Spleen (tissue), 7 donors: ENCODE measurements around the gene CPED1.

Experiments used
- CTCF ChIP-seq, 11 experiments: fragments of 200-600 bp in 7 of 11; fragments of 450-650 bp in 4 of 11; sonication (generic) in 4 of 11; IDR thresholded peaks in 8 of 11; conservative IDR thresholded peaks in 3 of 11; 1 replicate in 7 of 11; 2 replicates in 4 of 11; pipeline versions ENCODE4 v1.4.0 to v1.8.0; 2016 to 2021; ENCODE audit warnings: antibody characterized with exemption in 11 of 11, inconsistent platforms in 4 of 11, mild to moderate bottlenecking in 1 of 11
- POLR2A ChIP-seq, 3 donors: fragments of 450-650 bp; IDR thresholded peaks; one replicate each; pipeline ENCODE4 v1.5.1; 2017; ENCODE audit warnings: antibody characterized with exemption in 3 of 3, mild to moderate bottlenecking in 1 of 3
- donor health status: DM: no; HTN: no; CAD: no; lungs with moderate emphysema.
- donor health status: DM: no; HTN: no; CAD: no.
- donor health status: DM: no; HTN: no; CAD: no.

DNA sequence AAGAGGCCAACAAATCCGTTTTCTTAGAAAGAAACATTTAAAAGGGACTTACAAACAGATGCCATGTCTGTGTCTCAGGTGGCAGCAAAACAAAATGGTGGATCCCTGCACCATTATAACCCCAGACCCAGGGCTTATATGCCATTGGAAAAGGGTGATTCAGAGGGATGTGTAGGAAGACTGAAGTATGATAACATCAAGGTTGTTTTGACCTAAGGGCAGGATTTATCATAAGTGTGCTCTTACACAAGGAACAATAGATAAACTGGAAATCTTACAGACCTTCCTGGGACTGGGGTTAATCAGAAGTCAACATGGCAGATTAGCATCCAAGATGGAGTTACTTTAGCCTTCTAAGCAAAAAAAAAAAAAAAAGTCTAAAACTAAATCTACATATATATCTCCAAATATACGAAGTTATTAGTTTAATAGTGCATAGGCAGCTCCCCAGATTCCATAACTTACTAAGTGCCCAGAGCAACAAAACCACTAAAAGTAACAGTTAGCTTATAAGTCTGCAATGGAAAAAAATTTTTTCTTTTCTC is 306.0 kb downstream of the CPED1 start:
- no peak for TF ChIP-seq POLR2A (IDR thresholded peaks at IDR 0.05)
- TF ChIP-seq CTCF (IDR thresholded peaks at IDR 0.05 in 8 of 11, conservative IDR thresholded peaks at IDR 0.05 in 3 of 11): no peak
